ENCODE results near the gene RTL9. TPM values are rescaled to one million over a fixed set of nuclear protein-coding genes. Genes with fewer than 3 reads are reported as not detected.

RTL9 gene
- total and polyA plus RNA-seq, 9 of the 15 experiments (the other 6 are each of a cell fraction or from before 2014, with no cell fraction given): 0.04 to 0.35 (median 0.13) TPM; not detected in 1

DNA sequence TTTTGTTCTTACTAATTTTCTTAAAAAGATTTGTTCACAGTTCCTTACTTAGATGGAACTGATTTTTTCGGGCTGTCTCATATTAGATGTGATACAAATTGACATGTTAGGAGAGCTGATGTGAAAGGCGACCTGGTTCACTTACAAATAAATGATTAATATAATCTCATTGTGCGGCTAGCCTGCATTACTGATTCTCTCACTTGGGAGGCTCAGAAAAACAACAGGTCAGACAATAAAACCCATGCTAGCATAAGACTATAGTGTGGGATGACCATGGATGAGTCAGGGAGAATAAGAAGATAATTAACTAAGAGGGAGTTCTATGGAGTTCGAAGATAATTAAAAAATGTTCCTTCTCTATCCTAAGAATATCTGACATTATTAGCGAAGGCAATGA, 40.8 kb downstream of the RTL9 start:
- ChIA-PET CTCF (ENCODE audit: low intra/inter-chr PET ratio) (no interaction called here), POLR2A (no interaction called here)
- ATAC-seq: no peak
- Histone ChIP-seq H4K20me1 (replicated peaks; ENCODE audit: control insufficient read depth, insufficient read depth, low read length) (no peaks in the 10 kb centered on the region), H3K27me3 (ENCODE audit: control insufficient read depth in 2 of 2, insufficient read depth in 2 of 2, low read length in 2 of 2) (no peaks in the 10 kb centered on the region), H3K9me1 (ENCODE audit: control insufficient read depth, insufficient read depth, low read length) (no peaks in the 10 kb centered on the region), H3K27ac (ENCODE audit: extremely low read depth, low read depth, low read length) (no peak overlapping the region), H3K4me2 (ENCODE audit: insufficient read depth, low read length) (no peak overlapping the region), H3K9ac (ENCODE audit: insufficient read depth in 1 of 2, low read depth in 2 of 2, low read length in 2 of 2) (no peak overlapping the region), H3K9me3 (replicated peaks; ENCODE audit: control insufficient read depth, insufficient read depth, low read depth, low read length) (no peaks in the 10 kb centered on the region; the same call in 1 of the 2 replicates), H3K79me2 (ENCODE audit: control insufficient read depth, insufficient read depth, low read length) (no peaks in the 10 kb centered on the region), H3K4me3 (no peak overlapping the region), H3K4me1 (replicated peaks in 1 of 2; ENCODE audit: control insufficient read depth in 2 of 2, insufficient read depth in 2 of 2, low read length in 2 of 2) (peaks cover 21 to 65% of the 10 kb centered on the region in 2 experiments; a peak in 4 of 5 replicates), H3K36me3 (ENCODE audit: control insufficient read depth, insufficient read depth, low read length) (no peaks in the 10 kb centered on the region), H2AFZ (ENCODE audit: low read depth, low read length) (no peak overlapping the region)
- TF ChIP-seq ZEB2 (IDR thresholded peaks at IDR 0.05) (no peak), NRF1 (conservative IDR thresholded peaks at IDR 0.05 in 1 of 2, IDR thresholded peaks at IDR 0.05 in 1 of 2) (no peak), ZBED1 (IDR thresholded peaks at IDR 0.05) (no peak), NEUROD1 (IDR thresholded peaks at IDR 0.05; ENCODE audit: borderline replicate concordance, low read depth, low read length, partially characterized antibody) (no peak), HNRNPUL1 (IDR thresholded peaks at IDR 0.05; ENCODE audit: low read length) (no peak), MTA1 (IDR thresholded peaks at IDR 0.05; ENCODE audit: borderline replicate concordance) (no peak), RAD21 (CRISPR knock-in tag; conservative IDR thresholded peaks at IDR 0.05 in 1 of 2, IDR thresholded peaks at IDR 0.05 in 1 of 2) (no peak), NR1H2 (CRISPR knock-in tag; IDR thresholded peaks at IDR 0.05) (no peak), NFIX (CRISPR knock-in tag; IDR thresholded peaks at IDR 0.05; ENCODE audit: low read depth) (no peak), L3MBTL2 (IDR thresholded peaks at IDR 0.05) (no peak), ERF (CRISPR knock-in tag; IDR thresholded peaks at IDR 0.05) (no peak), RBM15 (IDR thresholded peaks at IDR 0.05; ENCODE audit: insufficient read depth, low read length) (no peak), HIVEP1 (CRISPR knock-in tag; IDR thresholded peaks at IDR 0.05) (no peak), ZNF197 (CRISPR knock-in tag; IDR thresholded peaks at IDR 0.05; ENCODE audit: low read depth) (no peak), SRSF7 (optimal IDR thresholded peaks at IDR 0.05; ENCODE audit: low read depth, low read length) (no peak), FIP1L1 (IDR thresholded peaks at IDR 0.05; ENCODE audit: low read depth, low read length, poor library complexity, severe bottlenecking) (no peak), TCF7L2 (IDR thresholded peaks at IDR 0.05; ENCODE audit: low read depth, low read length) (no peak)
- TF ChIP-seq, protein P1, sequence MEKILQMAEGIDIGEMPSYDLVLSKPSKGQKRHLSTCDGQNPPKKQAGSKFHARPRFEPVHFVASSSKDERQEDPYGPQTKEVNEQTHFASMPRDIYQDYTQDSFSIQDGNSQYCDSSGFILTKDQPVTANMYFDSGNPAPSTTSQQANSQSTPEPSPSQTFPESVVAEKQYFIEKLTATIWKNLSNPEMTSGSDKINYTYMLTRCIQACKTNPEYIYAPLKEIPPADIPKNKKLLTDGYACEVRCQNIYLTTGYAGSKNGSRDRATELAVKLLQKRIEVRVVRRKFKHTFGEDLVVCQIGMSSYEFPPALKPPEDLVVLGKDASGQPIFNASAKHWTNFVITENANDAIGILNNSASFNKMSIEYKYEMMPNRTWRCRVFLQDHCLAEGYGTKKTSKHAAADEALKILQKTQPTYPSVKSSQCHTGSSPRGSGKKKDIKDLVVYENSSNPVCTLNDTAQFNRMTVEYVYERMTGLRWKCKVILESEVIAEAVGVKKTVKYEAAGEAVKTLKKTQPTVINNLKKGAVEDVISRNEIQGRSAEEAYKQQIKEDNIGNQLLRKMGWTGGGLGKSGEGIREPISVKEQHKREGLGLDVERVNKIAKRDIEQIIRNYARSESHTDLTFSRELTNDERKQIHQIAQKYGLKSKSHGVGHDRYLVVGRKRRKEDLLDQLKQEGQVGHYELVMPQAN (IDR thresholded peaks at IDR 0.05; ENCODE audit: borderline replicate concordance): no peak
- TF ChIP-seq, protein P2, sequence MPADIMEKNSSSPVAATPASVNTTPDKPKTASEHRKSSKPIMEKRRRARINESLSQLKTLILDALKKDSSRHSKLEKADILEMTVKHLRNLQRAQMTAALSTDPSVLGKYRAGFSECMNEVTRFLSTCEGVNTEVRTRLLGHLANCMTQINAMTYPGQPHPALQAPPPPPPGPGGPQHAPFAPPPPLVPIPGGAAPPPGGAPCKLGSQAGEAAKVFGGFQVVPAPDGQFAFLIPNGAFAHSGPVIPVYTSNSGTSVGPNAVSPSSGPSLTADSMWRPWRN (IDR thresholded peaks at IDR 0.05; ENCODE audit: low read depth): no peak
- DNase-seq (ENCODE audit: extremely low read depth in 1 of 4, low spot score in 3 of 4): no peak
- no peak for FAIRE-seq
- 76% methylated on average over 5 of the region's 5 CpGs for WGBS (ENCODE audit: insufficient coverage, low coverage, missing lambda C conversion rate)
- intact Hi-C loops (cut with micrococcal nuclease): no loop called here
- no TSS peak for BruUV-seq (replicated peaks)
- in situ Hi-C loops (cut with MboI): no loop called here

All from K562 (cell line).